GM10266 (cell line): ENCODE measurements around the gene RABGAP1L.
"Not testable (repeated sequence)": the region's sequence is repeated elsewhere in the genome, so short reads cannot be mapped to it uniquely, and the experiment has no call there.

ENCODE experiments used
- DNase-seq: peaks from one replicate; pipeline ENCODE4 v3.0.0; 2012; ENCODE audit errors: extremely low spot score
- TF ChIP-seq, protein P1 (sequence below): IDR thresholded peaks from 2 replicates; pipeline ENCODE4 v1.5.1; 2012; ENCODE audit warnings: mild to moderate bottlenecking, low read depth; ENCODE audit not compliant: control insufficient read depth, insufficient read depth; ENCODE audit errors: missing control alignments

Gene RABGAP1L

DNA sequence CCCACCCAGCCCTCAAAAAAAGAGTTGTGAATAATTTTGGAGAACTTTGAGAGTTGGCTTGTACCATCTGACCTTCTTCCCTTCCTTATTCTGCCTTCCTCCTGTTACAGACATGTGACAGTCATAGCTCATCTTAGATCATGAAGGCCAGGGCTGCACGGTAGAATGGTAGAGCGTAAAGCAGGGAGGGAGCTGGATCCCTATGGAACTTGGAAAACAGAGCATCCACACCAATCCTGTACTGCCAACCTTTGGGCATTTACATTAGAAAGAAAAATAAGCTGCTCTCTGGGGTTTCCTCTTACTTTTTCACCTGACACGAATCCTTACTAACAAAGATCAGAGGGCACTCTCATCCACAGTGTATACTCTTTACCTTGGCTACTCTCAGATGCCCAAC is 409.9 kb downstream of the RABGAP1L start:
- no peak for DNase-seq
- TF ChIP-seq, protein P1, sequence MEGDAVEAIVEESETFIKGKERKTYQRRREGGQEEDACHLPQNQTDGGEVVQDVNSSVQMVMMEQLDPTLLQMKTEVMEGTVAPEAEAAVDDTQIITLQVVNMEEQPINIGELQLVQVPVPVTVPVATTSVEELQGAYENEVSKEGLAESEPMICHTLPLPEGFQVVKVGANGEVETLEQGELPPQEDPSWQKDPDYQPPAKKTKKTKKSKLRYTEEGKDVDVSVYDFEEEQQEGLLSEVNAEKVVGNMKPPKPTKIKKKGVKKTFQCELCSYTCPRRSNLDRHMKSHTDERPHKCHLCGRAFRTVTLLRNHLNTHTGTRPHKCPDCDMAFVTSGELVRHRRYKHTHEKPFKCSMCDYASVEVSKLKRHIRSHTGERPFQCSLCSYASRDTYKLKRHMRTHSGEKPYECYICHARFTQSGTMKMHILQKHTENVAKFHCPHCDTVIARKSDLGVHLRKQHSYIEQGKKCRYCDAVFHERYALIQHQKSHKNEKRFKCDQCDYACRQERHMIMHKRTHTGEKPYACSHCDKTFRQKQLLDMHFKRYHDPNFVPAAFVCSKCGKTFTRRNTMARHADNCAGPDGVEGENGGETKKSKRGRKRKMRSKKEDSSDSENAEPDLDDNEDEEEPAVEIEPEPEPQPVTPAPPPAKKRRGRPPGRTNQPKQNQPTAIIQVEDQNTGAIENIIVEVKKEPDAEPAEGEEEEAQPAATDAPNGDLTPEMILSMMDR, result no peak

DNA sequence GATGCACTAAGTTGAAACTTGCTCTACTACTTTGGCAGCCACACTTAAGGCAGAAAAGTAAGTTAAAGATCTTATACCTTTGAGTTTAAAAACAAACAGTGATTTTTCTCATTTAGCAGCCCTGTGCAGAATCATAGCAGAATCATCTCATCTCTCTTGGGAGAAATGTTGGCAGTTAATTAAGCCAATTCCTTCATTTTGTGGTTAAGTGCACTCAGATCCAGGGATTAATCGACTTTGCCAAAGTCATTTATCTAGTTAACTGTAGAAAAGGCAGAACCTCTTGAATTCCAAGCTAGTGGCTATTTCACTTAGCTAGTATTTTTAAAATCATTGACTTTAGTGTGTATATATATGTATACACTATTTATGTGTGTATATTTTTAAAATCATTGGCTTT is 413.5 kb downstream of the RABGAP1L start:
- TF ChIP-seq, protein P1, result no peak
- DNase-seq, result no peak

DNA sequence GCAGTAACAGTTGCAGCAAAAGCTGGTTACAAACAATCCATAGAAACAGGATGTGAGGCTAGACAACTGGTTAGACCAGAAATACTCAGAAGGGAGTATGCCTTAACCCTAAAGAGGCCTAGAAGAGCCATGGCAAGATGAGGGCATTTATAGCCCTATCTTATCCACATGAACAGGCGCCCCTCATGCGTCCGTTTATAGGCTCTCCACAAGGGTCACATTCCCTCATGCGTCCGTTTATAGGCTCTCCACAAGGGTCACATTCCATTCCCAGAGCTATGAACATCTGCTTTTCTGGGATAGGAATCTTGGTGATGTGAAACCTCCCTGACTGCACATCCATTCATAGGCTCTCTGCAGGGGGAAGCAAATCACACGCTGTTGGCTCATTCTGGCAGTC is 416.8 kb downstream of the RABGAP1L start:
- DNase-seq, result not testable (repeated sequence)

DNA sequence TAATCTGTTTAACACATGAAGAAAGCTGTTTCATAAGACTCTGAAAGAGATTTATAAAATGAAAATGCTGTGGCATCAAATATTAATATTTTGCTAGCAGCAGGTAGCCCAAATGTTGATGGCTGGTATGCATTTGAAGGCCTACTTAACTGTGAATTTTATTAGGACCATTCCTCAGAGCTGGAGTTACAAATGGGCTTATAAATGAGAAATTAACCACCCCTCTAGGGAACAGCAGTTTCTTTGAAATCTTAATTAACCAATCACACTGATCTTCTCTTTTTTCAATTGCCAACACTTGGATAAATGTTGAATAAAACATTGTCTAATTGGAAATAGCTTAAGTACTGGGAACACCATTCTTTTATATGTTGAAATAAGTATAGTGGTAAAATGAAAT is 418.4 kb downstream of the RABGAP1L start:
- no peak for DNase-seq
- TF ChIP-seq, protein P1, result no peak

DNA sequence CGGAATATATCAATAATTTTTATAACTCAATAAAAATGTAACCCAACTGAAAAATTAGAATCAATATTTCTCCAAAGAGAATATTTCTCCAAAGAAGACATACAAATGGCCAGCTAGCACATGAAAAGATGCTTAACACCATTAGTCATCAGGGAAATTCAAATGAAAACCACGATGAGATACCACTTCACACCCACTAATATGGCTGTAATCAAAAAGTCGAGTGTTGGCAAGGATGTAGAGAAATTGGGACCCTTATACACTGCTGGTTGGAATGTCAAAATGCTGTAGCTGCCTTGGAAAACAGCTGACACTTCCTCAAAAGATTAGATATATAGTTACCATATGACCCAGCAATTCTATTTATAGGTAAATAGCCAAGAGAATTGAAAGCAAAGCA is 421.5 kb downstream of the RABGAP1L start:
- no peak for DNase-seq
- TF ChIP-seq, protein P1, result no peak

DNA sequence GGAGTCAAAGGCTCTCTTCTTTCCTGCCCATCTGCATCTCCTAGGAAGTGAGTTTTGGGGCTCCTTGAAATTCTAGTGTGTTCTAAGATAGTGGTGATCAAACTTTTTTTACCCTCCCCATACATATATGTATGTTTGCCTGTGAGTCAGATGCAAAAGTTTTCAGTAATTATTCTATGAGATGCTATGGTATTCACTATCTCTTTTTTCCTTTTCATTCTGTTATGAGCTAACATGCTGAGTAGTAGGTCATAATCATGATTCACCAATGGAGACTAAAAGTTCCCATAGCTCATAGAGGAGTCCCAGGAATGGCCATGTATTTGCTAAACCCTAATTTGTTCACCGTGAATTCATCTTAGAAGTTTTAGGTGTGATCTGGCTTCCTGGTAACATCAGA is 424.0 kb downstream of the RABGAP1L start:
- no peak for DNase-seq
- TF ChIP-seq, protein P1, result no peak

DNA sequence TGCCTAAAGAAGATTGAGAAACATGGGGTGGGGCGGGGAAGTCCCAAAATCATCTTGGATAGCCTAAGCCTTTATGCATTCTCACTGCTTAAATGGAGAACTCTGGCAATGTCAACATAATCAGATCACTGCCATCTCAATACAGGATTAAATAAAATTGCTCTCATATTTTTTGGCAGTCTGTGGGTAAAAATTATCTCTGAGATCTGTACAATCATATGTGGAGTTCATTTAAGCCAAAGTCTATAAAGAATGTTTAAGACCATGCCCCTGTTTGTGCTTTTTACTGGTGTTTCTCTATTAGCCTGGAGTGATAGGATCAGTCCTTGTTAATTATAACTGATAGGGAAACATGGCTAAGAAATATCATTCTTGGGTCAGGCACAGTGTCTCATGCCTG is 424.8 kb downstream of the RABGAP1L start:
- TF ChIP-seq, protein P1, result no peak
- DNase-seq, result no peak

DNA sequence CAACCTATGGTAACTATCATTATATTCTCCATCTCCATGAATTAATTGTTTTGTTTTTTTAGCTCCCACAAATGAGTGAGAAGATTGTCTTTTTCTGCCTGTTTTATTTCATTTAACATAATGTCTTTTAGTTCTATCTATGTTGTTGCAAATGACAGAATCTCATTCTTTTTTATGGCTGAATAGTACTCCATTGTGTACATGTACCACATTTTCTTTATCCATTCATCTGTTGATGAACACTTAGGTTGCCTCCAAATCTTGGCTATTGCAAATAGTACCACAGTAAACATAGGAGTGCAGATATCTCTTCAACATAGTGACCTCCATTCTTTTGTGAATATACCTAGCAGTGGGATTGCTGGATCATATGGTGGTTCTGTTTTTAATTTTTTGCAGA is 429.3 kb downstream of the RABGAP1L start:
- not testable (repeated sequence) for DNase-seq
